Endodermal cell (in vitro differentiated cells): ENCODE measurements around the gene ASTN2. TPM values are rescaled to one million over a fixed set of nuclear protein-coding genes. Genes with fewer than 3 reads are reported as not detected.

Experiments
- DNase-seq: peaks from one replicate; pipeline ENCODE4 v3.0.0-alpha.2; 2017
- H3K27ac ChIP-seq: 2 replicates; pipeline ENCODE4 v1.5.1; 2013; ENCODE audit warnings: mild to moderate bottlenecking, low read depth, low read length, moderate library complexity
- H3K27me3 ChIP-seq: 2 replicates; pipeline ENCODE4 v1.6.1; 2013; ENCODE audit warnings: mild to moderate bottlenecking, low read length, moderate library complexity; ENCODE audit not compliant: insufficient read depth, control insufficient read depth, poor library complexity, severe bottlenecking
- H3K36me3 ChIP-seq: 2 replicates; pipeline ENCODE4 v1.7.0; 2013; ENCODE audit warnings: mild to moderate bottlenecking, low read length, moderate library complexity; ENCODE audit not compliant: control insufficient read depth, insufficient read depth
- H3K4me1 ChIP-seq: one replicate; pipeline ENCODE4 v1.7.0; 2013; ENCODE audit warnings: low read length; ENCODE audit not compliant: control insufficient read depth, insufficient read depth
- H3K4me3 ChIP-seq: 2 replicates; pipeline ENCODE4 v1.5.1; 2013; ENCODE audit warnings: mild to moderate bottlenecking, low read length, moderate library complexity
- H3K9ac ChIP-seq: 2 replicates; pipeline ENCODE4 v1.6.1; 2013; ENCODE audit warnings: mild to moderate bottlenecking, low read length, moderate library complexity; ENCODE audit not compliant: poor library complexity, severe bottlenecking; ENCODE audit errors: extremely low read depth
- H3K9me3 ChIP-seq: 2 replicates; pipeline ENCODE4 v1.6.1; 2013; ENCODE audit warnings: mild to moderate bottlenecking, low read length, moderate library complexity; ENCODE audit not compliant: control insufficient read depth
- H3K27ac Mint-ChIP-seq: 2 replicates; pipeline ENCODE4 v1.8.0; 2020; ENCODE audit warnings: mixed read lengths
- H3K27me3 Mint-ChIP-seq: 2 replicates; pipeline ENCODE4 v1.8.0; 2021; ENCODE audit warnings: mild to moderate bottlenecking, mixed read lengths; ENCODE audit not compliant: insufficient read depth
- H3K36me3 Mint-ChIP-seq: 2 replicates; pipeline ENCODE4 v1.8.0; 2020; ENCODE audit warnings: low read depth, mixed read lengths
- H3K4me1 Mint-ChIP-seq: 2 replicates; pipeline ENCODE4 v1.8.0; 2020; ENCODE audit warnings: mixed read lengths
- H3K4me3 Mint-ChIP-seq: 2 replicates; pipeline ENCODE4 v1.8.0; 2020; ENCODE audit warnings: mild to moderate bottlenecking, moderate library complexity, mixed read lengths
- H3K9me3 Mint-ChIP-seq: 2 replicates; pipeline ENCODE4 v1.8.0; 2020; ENCODE audit warnings: mild to moderate bottlenecking, mixed read lengths
- WGBS, 2 experiments: methylation state at CpG; one replicate each; pipeline versions ENCODE4 v1.1.5 to v1.1.7; 2013; ENCODE audit warnings: missing lambda C conversion rate in 2 of 2, mixed read lengths in 1 of 2; ENCODE audit not compliant: insufficient coverage in 1 of 2, insufficient read length in 1 of 2; 5-methylcytosine and 5-hydroxymethylcytosine counted together
- total RNA-seq, 2 donors: library from RNA; stranded (reverse); fragmentation: NEBNext Ultra II Directional in 1 of 2; extraction: Animal tissue kit (Norgen Biotek cat#: 25700) in 1 of 2; gene quantifications; 2 replicates in 1 of 2; 3 replicates in 1 of 2; pipeline ENCODE4 v1.2.1, GENCODE V29; 2021
- TF ChIP-seq, protein P1 (sequence below): fragments of 200-600 bp; sonication (generic); conservative IDR thresholded peaks from 2 replicates; pipeline ENCODE4 v1.5.0; 2021; ENCODE audit warnings: antibody characterized with exemption, mild to moderate bottlenecking

The ASTN2 gene
- total RNA-seq, 2 donors from 2014 or later, result 8.9 to 10.4 TPM

DNA sequence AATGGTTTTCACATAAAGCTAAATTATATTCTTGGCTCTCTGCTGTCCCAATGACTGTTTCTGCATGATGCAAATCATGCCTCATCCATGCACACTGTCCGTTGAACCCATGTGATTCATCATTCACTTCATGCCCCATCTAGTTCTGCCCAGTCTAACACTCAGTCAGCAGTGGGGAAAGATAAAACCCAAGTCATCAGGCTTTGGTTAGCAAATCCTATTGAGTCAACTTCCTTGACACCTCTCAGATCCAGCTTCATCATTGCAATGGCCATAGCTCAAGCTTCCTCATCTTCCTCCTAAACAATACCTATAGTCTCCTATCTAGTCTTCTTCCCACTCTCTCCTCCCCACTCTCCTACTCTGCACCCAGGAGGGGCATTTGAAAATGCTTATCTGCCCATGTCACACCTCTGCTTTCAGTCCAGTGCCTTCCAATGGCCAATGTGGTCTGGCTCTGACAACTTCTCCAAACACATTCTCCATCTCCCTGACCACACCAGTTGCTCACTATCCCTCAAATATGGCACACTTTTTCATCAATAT, 993.8 kb downstream of the ASTN2 start:
- Histone ChIP-seq H3K27ac (no peak overlapping the region), H3K4me1 (no peaks in the 10 kb centered on the region), H3K36me3 (no peaks in the 10 kb centered on the region), H3K9me3 (no peaks in the 10 kb centered on the region), H3K9ac (no peak overlapping the region), H3K27me3 (peaks cover 34% of the 10 kb centered on the region), H3K4me3 (no peak overlapping the region)
- 89 to 100% methylated on average over 1 of the region's 1 CpG for WGBS, 2 experiments
- H3K36me3 Mint-ChIP-seq, result no peaks in the 10 kb centered on the region
- peaks cover 5% of the 10 kb centered on the region for H3K4me1 Mint-ChIP-seq
- no peaks in the 10 kb centered on the region for H3K9me3 Mint-ChIP-seq
- DNase-seq, result no peak
- TF ChIP-seq, protein P1, sequence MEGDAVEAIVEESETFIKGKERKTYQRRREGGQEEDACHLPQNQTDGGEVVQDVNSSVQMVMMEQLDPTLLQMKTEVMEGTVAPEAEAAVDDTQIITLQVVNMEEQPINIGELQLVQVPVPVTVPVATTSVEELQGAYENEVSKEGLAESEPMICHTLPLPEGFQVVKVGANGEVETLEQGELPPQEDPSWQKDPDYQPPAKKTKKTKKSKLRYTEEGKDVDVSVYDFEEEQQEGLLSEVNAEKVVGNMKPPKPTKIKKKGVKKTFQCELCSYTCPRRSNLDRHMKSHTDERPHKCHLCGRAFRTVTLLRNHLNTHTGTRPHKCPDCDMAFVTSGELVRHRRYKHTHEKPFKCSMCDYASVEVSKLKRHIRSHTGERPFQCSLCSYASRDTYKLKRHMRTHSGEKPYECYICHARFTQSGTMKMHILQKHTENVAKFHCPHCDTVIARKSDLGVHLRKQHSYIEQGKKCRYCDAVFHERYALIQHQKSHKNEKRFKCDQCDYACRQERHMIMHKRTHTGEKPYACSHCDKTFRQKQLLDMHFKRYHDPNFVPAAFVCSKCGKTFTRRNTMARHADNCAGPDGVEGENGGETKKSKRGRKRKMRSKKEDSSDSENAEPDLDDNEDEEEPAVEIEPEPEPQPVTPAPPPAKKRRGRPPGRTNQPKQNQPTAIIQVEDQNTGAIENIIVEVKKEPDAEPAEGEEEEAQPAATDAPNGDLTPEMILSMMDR, result no peak
- peaks cover 45% of the 10 kb centered on the region for H3K27me3 Mint-ChIP-seq
- no peak overlapping the region for H3K27ac Mint-ChIP-seq
- no peak overlapping the region for H3K4me3 Mint-ChIP-seq

DNA sequence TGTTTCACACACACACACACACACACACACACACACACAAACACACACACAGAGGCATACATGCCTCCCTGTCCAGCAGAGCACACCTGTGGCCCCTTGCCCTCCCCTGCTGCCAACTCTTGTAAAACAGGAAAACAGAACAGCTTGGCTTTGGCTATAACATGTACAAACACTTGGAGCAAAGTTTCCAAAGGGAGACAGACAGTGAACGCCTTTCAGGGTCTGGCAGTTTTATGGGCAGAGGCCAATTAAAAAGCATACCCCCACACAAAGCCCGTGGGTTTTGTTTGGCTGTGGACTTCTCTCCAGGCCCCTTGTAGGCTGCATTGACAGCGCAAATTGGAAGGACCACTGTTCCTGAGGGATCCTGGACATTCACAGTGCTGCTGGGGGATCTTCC, 995.7 kb downstream of the ASTN2 start:
- H3K4me3 ChIP-seq, result no peak overlapping the region
- Mint-ChIP-seq H3K27ac (no peak overlapping the region), H3K36me3 (no peaks in the 10 kb centered on the region), H3K9me3 (no peaks in the 10 kb centered on the region), H3K27me3 (peaks cover 60% of the 10 kb centered on the region), H3K4me1 (peaks cover 10% of the 10 kb centered on the region), H3K4me3 (no peak overlapping the region)
- DNase-seq, result no peak
- no peaks in the 10 kb centered on the region for H3K36me3 ChIP-seq
- TF ChIP-seq, protein P1, result no peak
- no peak overlapping the region for H3K9ac ChIP-seq
- no peaks in the 10 kb centered on the region for H3K4me1 ChIP-seq
- no peak overlapping the region for H3K27ac ChIP-seq
- WGBS, 2 experiments, result 77 to 88% methylated on average over 2 to 3 of the region's 3 CpGs
- no peaks in the 10 kb centered on the region for H3K9me3 ChIP-seq
- peaks cover 49% of the 10 kb centered on the region for H3K27me3 ChIP-seq

DNA sequence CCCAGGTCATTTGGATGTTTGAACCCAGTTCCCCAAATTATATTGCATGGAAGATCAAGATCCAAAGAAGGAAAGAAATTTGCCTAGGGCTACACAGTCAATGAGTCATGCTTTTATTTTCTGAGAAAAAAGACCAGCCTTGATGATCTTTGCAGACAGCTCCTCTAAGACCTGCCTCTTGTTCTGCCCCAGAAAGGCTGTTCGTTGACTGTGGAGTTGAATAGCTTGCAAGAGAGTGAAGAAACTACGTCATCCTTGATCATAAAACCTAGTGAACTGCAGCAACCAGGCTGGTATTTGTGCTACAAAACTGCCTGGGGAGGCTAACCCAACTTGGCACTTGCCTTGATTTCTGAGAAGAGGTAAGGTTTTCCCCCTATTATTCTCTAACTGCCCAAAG, 997.4 kb downstream of the ASTN2 start:
- no peaks in the 10 kb centered on the region for H3K4me1 ChIP-seq
- no peak overlapping the region for H3K4me3 ChIP-seq
- Mint-ChIP-seq H3K4me1 (peaks cover 11% of the 10 kb centered on the region), H3K9me3 (no peaks in the 10 kb centered on the region), H3K27ac (no peak overlapping the region), H3K36me3 (no peaks in the 10 kb centered on the region), H3K27me3 (peaks cover 69% of the 10 kb centered on the region), H3K4me3 (no peak overlapping the region)
- no peak for DNase-seq
- H3K9me3 ChIP-seq, result no peaks in the 10 kb centered on the region
- H3K27ac ChIP-seq, result no peak overlapping the region
- H3K36me3 ChIP-seq, result no peaks in the 10 kb centered on the region
- TF ChIP-seq, protein P1, result no peak
- H3K9ac ChIP-seq, result no peak overlapping the region
- peaks cover 54% of the 10 kb centered on the region for H3K27me3 ChIP-seq
- 87 to 100% methylated on average over 2 of the region's 2 CpGs for WGBS, 2 experiments
